RCC 7860 (cell line): ENCODE data around the gene RPL4.
"Not testable (repeated sequence)": the region's sequence is repeated elsewhere in the genome, so short reads cannot be mapped to it uniquely, and the experiment has no call there.

ENCODE experiments used
- DNase-seq: peaks from one replicate; pipeline ENCODE4 v3.0.0-alpha.2; 2015; ENCODE audit warnings: low spot score
- FAIRE-seq: peaks from 2 replicates; lab custom pipeline; 2012; peaks lifted over from hg19 to GRCh38; lab: Jason Lieb, UNC

The RPL4 gene

DNA sequence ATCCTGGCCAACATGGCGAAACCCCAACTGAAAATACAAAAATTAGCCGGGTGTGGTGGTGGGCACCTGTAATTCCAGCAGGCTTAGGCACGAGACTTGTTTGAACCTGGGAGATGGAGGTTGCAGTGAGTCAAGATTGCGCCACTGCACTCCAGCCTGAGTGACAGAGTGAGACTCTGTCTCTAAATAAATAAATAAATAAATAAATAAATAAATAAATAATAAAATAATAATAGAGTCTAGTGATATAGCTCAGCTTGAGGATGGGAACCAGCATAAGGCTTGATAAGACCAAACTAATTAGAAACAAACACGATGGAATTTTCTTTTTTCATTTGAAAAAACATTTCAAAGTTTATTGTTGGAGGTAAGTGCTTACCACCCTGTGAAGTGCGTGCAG, 43.4 kb downstream of the RPL4 start:
- FAIRE-seq, DNase-seq: not testable (repeated sequence)

DNA sequence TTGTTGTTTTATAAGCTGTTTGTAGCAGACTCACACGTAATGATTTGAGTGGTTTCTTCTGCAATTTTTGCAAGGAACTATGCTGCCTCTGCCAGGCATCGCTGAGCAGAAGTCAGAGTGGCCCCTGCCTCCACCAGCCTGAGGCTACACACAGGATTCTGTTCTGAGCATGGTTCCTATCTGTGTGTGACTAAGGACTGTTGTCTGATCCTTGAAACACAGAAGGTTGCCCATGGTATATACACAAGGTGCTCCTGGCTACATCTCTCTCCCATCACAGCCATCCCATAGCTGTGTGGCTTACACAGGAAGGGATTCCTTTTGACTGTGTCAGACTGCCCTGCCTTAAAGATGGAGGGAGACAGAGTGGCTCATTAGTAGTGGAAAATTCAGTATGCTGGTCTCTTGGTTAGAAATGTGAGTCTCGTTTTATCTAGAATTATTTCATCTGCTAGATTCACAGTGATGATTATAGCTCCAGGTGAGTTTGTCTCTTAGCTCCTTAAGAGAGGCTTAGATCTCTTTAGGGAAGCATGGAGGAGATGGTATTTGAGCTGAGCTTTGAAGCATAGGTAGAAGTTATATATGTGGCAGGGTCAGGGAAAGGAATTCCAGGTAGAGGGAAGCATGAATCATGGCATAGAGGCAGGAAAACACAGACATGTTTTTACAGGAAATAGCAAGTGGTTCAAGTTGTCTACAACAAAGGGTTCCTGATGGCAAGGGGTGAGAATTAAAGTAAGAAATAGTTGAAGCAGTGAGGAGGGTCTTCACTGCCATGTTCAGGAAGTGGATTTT, 44.6 kb downstream of the RPL4 start:
- DNase-seq = peak; percentile 42
- FAIRE-seq = no peak

DNA sequence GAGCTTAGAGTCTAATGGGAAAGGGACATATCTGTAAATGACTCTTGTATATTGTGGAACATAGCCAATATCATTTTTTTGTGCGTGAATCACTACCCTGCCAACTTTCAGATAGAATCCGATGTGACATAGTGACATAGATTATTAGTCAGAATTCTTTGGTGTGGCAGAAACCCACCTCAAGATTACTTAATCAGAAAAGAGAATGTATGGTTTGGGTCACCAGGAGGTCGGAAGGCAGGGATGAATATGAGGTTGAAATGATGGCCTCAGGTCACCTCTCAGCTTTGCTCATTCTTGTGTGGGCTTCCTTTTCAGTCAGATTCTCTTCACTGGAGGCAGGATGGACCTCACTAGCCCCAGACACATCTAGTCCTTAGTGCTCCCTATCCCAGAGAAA, 48.4 kb downstream of the RPL4 start:
- FAIRE-seq (peak; percentile 45), DNase-seq (peak; percentile 78)

DNA sequence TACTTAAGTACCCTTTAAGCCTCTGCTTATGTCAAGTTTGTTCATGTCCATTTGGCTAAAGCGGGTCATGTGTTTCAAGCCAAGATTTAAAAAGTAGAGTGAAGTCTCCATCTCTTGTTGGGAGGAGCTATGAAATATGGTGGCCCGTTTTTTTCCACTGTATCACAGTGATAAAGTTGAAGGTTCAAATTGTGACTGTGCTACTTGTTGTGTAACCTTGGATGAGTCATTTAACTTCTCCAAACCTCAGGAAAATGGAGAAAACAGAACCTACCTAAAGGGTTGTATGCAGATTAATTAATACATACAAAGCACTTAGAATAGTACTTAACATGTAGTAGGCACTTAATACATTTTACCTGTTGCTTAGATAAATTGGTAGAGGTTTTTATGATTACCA, 50.5 kb downstream of the RPL4 start:
- no peak for FAIRE-seq
- DNase-seq = no peak

DNA sequence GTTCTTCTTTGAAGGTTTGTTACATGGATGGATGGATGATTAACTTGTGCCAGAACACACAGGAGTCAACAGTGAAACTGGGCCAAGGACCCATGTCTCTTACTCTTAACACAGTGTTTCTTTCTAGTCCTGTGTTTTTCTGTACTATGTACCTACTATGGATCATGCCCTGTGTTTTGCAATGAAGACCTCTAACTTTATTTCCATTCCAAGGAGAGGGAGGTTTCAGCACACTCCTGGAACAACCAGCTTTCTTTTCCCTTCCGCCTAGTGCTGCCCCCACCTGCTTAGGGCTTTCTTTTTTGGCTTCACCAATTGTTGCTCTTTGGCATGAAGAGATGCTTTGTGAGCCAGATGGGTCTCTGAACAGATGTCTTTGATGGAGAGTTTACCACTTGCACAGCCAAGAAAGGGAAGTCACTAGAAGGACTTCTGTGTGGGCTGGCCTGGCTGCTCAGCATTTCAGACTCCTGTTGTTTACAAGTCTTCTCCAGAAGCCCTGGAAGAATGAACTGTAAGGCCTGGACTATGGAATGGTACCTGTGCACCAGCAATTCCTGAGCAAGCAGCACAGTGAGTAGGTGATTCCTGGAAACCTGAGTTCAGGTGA, 51.6 kb downstream of the RPL4 start:
- FAIRE-seq = no peak
- no peak for DNase-seq

DNA sequence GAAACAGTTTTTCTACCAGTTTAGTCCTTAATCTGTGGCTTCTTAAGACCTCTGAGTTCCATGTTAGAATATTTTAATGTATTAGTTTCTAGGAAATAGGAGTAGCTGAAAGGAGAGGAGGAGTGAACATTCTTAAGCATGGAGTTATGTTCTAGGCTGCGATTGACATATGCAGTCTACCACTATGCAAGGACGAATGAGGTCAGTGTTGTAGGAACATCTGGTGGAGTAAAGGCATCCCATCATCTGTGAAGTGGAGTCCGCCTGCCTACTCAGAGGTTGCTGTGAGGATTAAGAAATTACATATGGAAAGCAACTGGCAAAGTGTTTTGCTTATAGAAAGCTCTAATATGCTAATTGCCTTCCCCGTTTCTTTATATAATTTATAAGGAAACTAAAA, 52.2 kb downstream of the RPL4 start:
- no peak for DNase-seq

More for the DNA sequence above, 52.2 kb downstream of the RPL4 start:
- no peak for FAIRE-seq
